CMK (cell line): Measurements from ENCODE around the gene OR4A15.
A peak's percentile ranks its signal among the peaks of the same experiment; 100 is the strongest.

ENCODE experiments used
- DNase-seq: peaks from one replicate; pipeline ENCODE4 v3.0.0-alpha.2; 2010; ENCODE audit warnings: low read depth

The OR4A15 gene

GRCh38 chr11:55367674-55368073 is at the start of gene OR4A15:
TSS of gene OR4A15 (plus strand) at chr11:55367974. CDS start at chr11:55367974, 0 bp downstream.
- no peak for DNase-seq

- no peak for DNase-seq
Observed at GRCh38 chr11:55324500-55324899, 43.3 kb upstream of the OR4A15 start.

- DNase-seq: no peak
Observed at GRCh38 chr11:55342901-55343300, 24.9 kb upstream of the OR4A15 start, which contains the start of gene OR4A16. TSS of gene OR4A16 (plus strand) at chr11:55343201. CDS start at chr11:55343201, 0 bp downstream.

GRCh38 chr11:55345306-55345705 is 22.5 kb upstream of the OR4A15 start:
- DNase-seq: no peak

DNA sequence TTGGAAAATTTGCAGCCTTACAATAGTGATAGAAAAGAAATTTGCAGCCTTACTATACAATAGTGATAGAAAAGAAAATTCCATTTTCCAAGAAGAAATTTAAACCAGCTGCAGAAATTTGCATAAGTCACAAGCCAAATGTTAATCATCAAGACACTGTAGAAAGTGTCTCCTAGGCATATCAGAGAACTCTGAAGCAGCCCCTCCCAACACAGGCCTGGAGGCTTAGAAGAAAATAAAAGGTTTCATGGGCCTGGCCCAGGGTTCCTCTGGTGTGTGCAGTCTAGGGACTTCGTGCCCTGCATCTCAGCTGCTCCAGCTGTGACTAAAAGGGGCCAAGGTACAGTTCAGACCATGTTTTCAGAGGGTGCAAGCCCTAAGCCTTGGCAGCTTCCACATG is 18.7 kb upstream of the OR4A15 start:
- DNase-seq: no peak

DNA sequence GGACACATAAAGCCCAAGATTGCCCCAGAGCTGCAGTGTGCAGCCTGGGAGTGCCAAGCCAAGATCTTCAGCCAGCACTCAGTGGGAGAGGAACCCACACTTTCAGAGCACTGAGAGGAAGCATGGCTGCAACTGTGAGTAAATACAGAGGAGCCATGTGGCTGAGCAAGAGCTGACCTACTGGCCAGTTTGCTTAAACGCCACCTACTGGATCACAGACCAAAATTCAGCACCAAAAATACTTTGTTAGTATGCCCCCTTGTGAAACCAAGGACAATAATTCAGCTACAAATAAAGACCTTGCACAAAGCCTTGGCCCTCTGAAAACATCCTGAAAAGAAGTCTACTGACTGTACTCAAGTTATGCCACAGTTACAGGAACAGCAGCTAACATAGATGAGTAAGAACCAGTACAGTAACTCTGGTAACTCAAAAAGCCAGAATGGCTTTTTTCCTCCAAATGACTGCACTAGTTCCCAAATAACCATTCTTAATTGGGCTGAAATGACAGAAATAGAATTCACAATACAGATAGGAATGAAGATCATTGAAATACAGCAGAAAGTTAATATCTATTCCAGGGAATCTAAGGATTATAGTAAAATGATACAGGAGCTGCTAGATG is 10.1 kb upstream of the OR4A15 start:
- peak; percentile 0 for DNase-seq

GRCh38 chr11:55401011-55401410 is 33.2 kb downstream of the OR4A15 start:
- DNase-seq: no peak
